Chondrocyte (in vitro differentiated cells): Measurements from ENCODE around the gene MLST8. TPM values are rescaled to one million over a fixed set of nuclear protein-coding genes. Genes with fewer than 3 reads are reported as not detected.
"Not testable (repeated sequence)": the region's sequence is repeated elsewhere in the genome, so short reads cannot be mapped to it uniquely, and the experiment has no call there.

Source experiments
- DNase-seq: peaks from one replicate; pipeline ENCODE4 v3.0.0; 2021; ENCODE audit warnings: mixed read lengths, low spot score
- H3K27ac Mint-ChIP-seq: one replicate; pipeline ENCODE4 v1.8.0; 2021; ENCODE audit warnings: mild to moderate bottlenecking, moderate library complexity, mixed read lengths; ENCODE audit not compliant: unreplicated experiment
- H3K27me3 Mint-ChIP-seq: 2 replicates; pipeline ENCODE4 v1.8.0; 2021; ENCODE audit warnings: low read depth, mixed read lengths
- H3K36me3 Mint-ChIP-seq: 2 replicates; pipeline ENCODE4 v1.8.0; 2021; ENCODE audit warnings: low read depth, mixed read lengths
- H3K4me1 Mint-ChIP-seq: 2 replicates; pipeline ENCODE4 v1.8.0; 2021; ENCODE audit warnings: low read depth, mild to moderate bottlenecking, mixed read lengths
- H3K4me3 Mint-ChIP-seq: one replicate; pipeline ENCODE4 v1.8.0; 2021; ENCODE audit warnings: mild to moderate bottlenecking, moderate library complexity, mixed read lengths; ENCODE audit not compliant: unreplicated experiment
- H3K9me3 Mint-ChIP-seq: 2 replicates; pipeline ENCODE4 v1.8.0; 2021; ENCODE audit warnings: low read depth, mixed read lengths
- total RNA-seq: library from RNA; stranded (reverse); gene quantifications from 3 replicates; pipeline ENCODE4 v1.2.1, GENCODE V29; 2021
- TF ChIP-seq, protein P1 (sequence below): fragments of 200-600 bp; sonication (generic); IDR thresholded peaks from 2 replicates; pipeline ENCODE4 v1.5.0; 2021; ENCODE audit warnings: antibody characterized with exemption, mild to moderate bottlenecking, moderate library complexity

The MLST8 gene
- total RNA-seq, 1 donor from 2014 or later = 37.1 TPM

DNA sequence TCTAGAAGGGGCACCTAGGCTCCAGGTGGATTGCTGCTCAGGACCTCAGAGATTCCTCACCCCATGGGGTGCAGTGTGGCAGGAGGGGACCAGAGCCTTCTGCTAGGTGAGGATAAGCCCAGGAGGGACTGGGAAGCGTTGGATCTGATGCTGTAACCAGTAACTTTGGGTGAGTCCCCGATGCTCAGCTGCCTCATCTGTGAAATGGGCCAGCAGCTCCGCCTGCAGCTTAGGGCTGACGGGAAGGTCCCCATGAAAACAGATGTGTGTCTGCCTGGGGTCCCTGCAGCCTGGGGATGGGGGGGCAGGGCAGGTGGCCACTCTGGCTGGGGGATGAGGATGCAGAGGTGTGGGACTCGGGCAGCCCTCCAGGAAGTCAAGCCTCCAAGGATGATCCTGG is 6.2 kb upstream of the MLST8 start:
- Mint-ChIP-seq H3K27ac (no peak overlapping the region), H3K4me1 (peaks cover 4% of the 10 kb centered on the region), H3K9me3 (no peaks in the 10 kb centered on the region), H3K4me3 (no peak overlapping the region), H3K27me3 (peaks cover 7% of the 10 kb centered on the region), H3K36me3 (no peaks in the 10 kb centered on the region)
- no peak for DNase-seq
- TF ChIP-seq, protein P1, sequence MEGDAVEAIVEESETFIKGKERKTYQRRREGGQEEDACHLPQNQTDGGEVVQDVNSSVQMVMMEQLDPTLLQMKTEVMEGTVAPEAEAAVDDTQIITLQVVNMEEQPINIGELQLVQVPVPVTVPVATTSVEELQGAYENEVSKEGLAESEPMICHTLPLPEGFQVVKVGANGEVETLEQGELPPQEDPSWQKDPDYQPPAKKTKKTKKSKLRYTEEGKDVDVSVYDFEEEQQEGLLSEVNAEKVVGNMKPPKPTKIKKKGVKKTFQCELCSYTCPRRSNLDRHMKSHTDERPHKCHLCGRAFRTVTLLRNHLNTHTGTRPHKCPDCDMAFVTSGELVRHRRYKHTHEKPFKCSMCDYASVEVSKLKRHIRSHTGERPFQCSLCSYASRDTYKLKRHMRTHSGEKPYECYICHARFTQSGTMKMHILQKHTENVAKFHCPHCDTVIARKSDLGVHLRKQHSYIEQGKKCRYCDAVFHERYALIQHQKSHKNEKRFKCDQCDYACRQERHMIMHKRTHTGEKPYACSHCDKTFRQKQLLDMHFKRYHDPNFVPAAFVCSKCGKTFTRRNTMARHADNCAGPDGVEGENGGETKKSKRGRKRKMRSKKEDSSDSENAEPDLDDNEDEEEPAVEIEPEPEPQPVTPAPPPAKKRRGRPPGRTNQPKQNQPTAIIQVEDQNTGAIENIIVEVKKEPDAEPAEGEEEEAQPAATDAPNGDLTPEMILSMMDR = no peak

DNA sequence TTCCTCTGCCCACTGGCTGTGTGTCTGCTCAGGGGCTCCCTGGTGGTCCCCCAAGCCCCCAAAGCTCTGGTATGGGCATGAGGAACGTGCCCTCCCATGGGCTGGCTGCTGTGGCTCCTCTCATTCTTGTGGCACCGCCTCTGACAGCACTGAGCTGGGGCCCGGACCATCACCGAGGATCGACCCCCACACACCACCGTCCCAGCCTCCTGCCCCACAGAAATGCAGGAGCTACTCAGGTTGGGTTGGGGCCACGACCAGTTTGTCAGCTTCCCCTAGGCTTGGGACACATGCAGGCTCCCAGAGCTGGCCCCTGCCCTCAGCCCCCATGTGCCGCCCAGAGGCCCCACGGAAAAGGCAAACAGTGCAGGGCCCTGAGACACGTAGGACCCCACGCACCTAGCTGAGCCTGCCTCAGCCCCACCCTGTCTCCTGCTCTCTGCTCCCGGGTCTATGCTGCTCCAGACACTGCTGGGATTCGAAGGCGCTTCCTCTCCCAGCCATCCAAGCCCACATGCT is 5.6 kb upstream of the MLST8 start:
- no peak for DNase-seq
- Mint-ChIP-seq H3K4me1 (peaks cover 8% of the 10 kb centered on the region), H3K27me3 (peaks cover 7% of the 10 kb centered on the region), H3K9me3 (no peaks in the 10 kb centered on the region), H3K27ac (no peak overlapping the region), H3K4me3 (no peak overlapping the region), H3K36me3 (no peaks in the 10 kb centered on the region)
- TF ChIP-seq, protein P1 = no peak

DNA sequence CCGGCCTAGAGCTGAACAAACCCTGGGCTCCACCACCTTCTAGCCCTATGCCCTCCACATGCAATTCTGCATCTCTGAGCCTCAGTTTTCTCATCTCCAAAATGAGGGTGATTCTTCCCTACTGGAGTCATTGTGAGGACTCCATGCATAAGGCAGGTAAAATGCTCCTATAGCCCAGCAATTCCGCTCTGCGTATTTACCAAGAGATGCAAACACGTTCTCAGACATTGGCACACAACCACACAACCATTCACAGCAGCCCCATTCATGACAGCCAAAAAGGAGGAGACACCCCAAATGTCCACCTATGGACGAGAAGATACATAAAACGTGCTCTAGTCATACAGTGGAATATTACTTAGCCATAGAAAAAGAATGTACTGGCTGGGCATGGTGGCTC is 4.9 kb upstream of the MLST8 start:
- Mint-ChIP-seq H3K4me3 (no peak overlapping the region), H3K9me3 (no peaks in the 10 kb centered on the region), H3K4me1 (peaks cover 5% of the 10 kb centered on the region), H3K36me3 (no peaks in the 10 kb centered on the region), H3K27ac (no peak overlapping the region), H3K27me3 (peaks cover 3% of the 10 kb centered on the region)
- DNase-seq = no peak
- TF ChIP-seq, protein P1 = no peak

DNA sequence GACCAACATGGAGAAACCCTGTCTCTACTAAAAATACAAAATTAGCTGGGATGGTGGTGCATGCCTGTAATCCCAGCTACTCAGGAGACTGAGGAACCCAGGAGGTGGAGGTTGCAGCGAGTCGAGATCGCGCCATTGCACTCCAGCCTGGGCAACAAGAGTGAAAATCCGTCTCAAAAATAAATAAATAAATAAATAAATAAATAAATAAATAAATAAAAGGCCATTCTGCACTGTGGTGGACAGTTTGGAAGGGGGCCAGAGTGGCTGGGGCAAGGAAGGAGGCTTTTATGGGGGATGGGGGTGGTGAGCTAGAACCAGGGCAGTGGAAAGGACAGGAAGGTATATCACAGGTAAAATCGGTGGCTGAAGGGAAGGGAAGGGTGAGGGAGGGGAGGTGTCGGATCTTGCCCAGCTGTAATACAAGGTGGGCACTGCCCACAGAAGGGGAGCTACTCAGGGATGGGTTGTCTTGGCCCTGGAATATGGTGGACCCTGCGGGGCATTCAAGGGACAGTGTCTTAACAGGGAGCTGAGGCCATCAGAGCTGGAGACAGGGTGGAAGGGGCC is 2.0 kb upstream of the MLST8 start:
- not testable (repeated sequence) for H3K4me3 Mint-ChIP-seq, H3K9me3 Mint-ChIP-seq, H3K36me3 Mint-ChIP-seq, H3K27ac Mint-ChIP-seq, H3K27me3 Mint-ChIP-seq, DNase-seq
- H3K4me1 Mint-ChIP-seq = peaks cover 20% of the 10 kb centered on the region

DNA sequence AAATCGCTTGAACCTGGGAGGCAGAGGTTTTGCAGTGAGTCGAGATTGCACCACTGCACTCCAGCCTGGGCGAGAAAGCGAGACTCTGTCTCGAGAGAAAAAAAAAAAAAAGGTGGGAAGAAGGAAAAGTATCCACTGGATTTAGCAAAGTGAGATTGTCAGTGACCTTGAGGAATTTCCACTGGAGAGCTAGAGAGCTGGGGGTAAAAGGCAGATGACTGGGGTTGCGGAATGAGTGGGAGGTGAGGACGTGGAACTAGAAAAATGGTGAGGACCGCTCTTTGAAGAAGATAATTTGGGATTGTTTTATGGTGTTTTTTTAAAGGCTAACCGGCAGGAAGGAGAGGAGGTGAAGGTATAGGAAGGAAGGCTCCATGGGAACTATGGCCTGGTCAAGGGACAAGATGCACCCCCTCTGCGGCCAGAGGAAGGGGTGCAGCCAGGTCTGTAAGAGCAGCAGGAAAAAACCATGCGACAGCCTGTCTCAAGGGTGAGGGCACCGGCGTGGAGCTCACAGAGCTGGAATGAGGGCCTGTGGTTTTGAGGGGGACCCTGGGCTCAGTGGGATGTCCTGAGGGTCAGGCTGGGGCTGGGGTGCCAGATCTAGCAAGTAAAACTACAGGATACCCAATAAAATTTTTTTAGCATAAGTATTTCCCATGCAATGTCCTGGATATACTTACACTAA is 694 bp upstream of the MLST8 start:
- peak overlapping the region; percentile 76 for H3K4me3 Mint-ChIP-seq
- peaks cover 7% of the 10 kb centered on the region for H3K36me3 Mint-ChIP-seq
- H3K4me1 Mint-ChIP-seq = peaks cover 20% of the 10 kb centered on the region
- H3K27me3 Mint-ChIP-seq = no peaks in the 10 kb centered on the region
- peak overlapping the region; percentile 41 for H3K27ac Mint-ChIP-seq
- H3K9me3 Mint-ChIP-seq = no peaks in the 10 kb centered on the region
- TF ChIP-seq, protein P1 = no peak
- DNase-seq = no peak

DNA sequence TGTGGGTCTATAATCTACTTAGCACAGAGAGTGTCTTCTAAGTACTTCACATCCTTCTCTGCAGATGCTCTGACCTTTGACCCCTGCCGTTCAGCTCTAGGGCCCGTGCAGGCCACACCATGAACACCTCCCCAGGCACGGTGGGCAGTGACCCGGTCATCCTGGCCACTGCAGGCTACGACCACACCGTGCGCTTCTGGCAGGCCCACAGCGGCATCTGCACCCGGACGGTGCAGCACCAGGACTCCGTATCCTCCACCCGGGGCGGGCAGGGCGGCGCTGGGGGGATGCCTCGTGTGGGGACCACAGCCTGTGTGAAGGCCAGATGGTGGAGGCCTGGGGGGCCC is 686 bp downstream of the MLST8 start:
- Mint-ChIP-seq H3K9me3 (no peaks in the 10 kb centered on the region), H3K4me3 (peak overlapping the region; percentile 81), H3K4me1 (peaks cover 20% of the 10 kb centered on the region), H3K27ac (peak overlapping the region; percentile 69), H3K36me3 (peaks cover 7% of the 10 kb centered on the region), H3K27me3 (no peaks in the 10 kb centered on the region)
- TF ChIP-seq, protein P1 = peak; percentile 21
- no peak for DNase-seq
